Measurements from ENCODE around the gene C1QTNF9B. TPM values are rescaled to one million over a fixed set of nuclear protein-coding genes. Genes with fewer than 3 reads are reported as not detected.

Gene C1QTNF9B
- total and polyA plus RNA-seq, 2 of the 8 experiments (the other 6 are each of a cell fraction or from before 2014, with no cell fraction given) = 0.11 TPM; not detected in 1

DNA sequence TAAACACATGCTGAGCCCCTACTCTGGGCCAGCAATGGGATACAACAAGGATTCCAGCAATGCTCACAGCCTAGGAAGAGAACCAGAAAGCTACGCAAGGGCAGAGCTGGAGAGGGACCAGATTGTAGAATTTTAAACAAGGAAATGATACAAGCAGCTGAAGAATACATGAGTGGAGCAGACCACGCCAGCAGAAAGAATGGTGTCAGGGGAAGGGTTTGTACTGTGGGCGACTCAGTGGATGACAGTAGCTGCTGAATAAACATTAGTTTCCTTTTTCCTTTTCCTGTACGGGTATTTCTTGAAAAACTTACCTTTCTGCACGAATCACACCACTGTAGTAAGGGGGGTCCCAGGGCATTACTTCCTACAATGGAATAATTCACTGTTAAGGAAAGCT is 38.8 kb downstream of the C1QTNF9B start:
- no peak overlapping the region for H3K4me2 ChIP-seq (ENCODE audit: insufficient read depth in 1 of 2, low read depth in 2 of 2, low read length in 2 of 2)
- no peak overlapping the region for H3K4me3 ChIP-seq (ENCODE audit: extremely low read depth in 1 of 4, insufficient read depth in 2 of 4, low read depth in 3 of 4, low read length in 4 of 4)
- TF ChIP-seq ASH2L (IDR thresholded peaks at IDR 0.05; ENCODE audit: low read length) (no peak), SIN3A (conservative IDR thresholded peaks at IDR 0.05 in 1 of 2, IDR thresholded peaks at IDR 0.05 in 1 of 2; ENCODE audit: low read depth in 1 of 2, low read length in 2 of 2) (no peak), EZH2 (IDR thresholded peaks at IDR 0.05; ENCODE audit: low read depth, low read length, severe bottlenecking) (no peak), SUZ12 (IDR thresholded peaks at IDR 0.05; ENCODE audit: low read length) (no peak), CREB1 (IDR thresholded peaks at IDR 0.05) (no peak), HDAC6 (IDR thresholded peaks at IDR 0.05; ENCODE audit: low read depth, low read length) (no peak), RFX5 (IDR thresholded peaks at IDR 0.05; ENCODE audit: borderline replicate concordance, low read depth, low read length) (no peak), GTF2F1 (IDR thresholded peaks at IDR 0.05; ENCODE audit: borderline replicate concordance, low read depth, low read length) (no peak), KDM5A (IDR thresholded peaks at IDR 0.05; ENCODE audit: low read length) (no peak), PHF8 (conservative IDR thresholded peaks at IDR 0.05; ENCODE audit: low read depth, low read length) (no peak), ATF2 (IDR thresholded peaks at IDR 0.05; ENCODE audit: low read length) (no peak), MAFK (IDR thresholded peaks at IDR 0.05; ENCODE audit: low read depth, low read length) (no peak)

More for the DNA sequence above, 38.8 kb downstream of the C1QTNF9B start:
- H3K23me2 ChIP-seq (ENCODE audit: low read depth, low read length) = no peaks in the 10 kb centered on the region
- H4K91ac ChIP-seq (replicated peaks; ENCODE audit: insufficient read length, low read length) = no peak overlapping the region
- no peak overlapping the region for H4K8ac ChIP-seq (ENCODE audit: extremely low read depth, insufficient read depth, low read length)
- H3K18ac ChIP-seq (ENCODE audit: extremely low read depth, low read length) = no peak overlapping the region
- H2BK12ac ChIP-seq (ENCODE audit: low read depth, low read length) = no peak overlapping the region
- FAIRE-seq (no peak), DNase-seq (ENCODE audit: low read depth in 1 of 2, low spot score in 2 of 2) (no peak)
- no peak overlapping the region for H2AK5ac ChIP-seq (ENCODE audit: low read depth, low read length)
- H3K56ac ChIP-seq (replicated peaks; ENCODE audit: insufficient read length, low read depth, low read length) = no peak overlapping the region
- no peak overlapping the region for H3K27ac ChIP-seq (ENCODE audit: low read depth, low read length)
- no peak overlapping the region for H3K4ac ChIP-seq (replicated peaks; ENCODE audit: insufficient read length, low read depth, low read length)
- no peak overlapping the region for H3K23ac ChIP-seq (ENCODE audit: insufficient read length)
- ChIA-PET POLR2A (ENCODE audit: partially characterized antibody) (interaction anchor here (0.6 kb wide), 1 partner anchor 749 kb away, joined by 3 read pairs; no protein-coding TSS in a partner anchor), CTCF (ENCODE audit: partially characterized antibody) (interaction anchor here (1.1 kb wide), 1 partner anchor 200 kb away, joined by 3 read pairs; no protein-coding TSS in a partner anchor)
- H3K4me1 ChIP-seq (replicated peaks in 1 of 4; ENCODE audit: control insufficient read depth in 3 of 4, insufficient read depth in 4 of 4, low read length in 3 of 4) = peaks cover 0 to 2% (median 0%) of the 10 kb centered on the region in 4 experiments; a peak in 2 of 7 replicates
- H3K14ac ChIP-seq (ENCODE audit: insufficient read length) = no peak overlapping the region
- H2AFZ ChIP-seq (ENCODE audit: low read length) = no peak overlapping the region
- no peak overlapping the region for H4K5ac ChIP-seq (ENCODE audit: insufficient read length, low read depth, low read length)
- WGBS, 2 experiments (ENCODE audit: extremely low coverage in 1 of 2, insufficient coverage in 1 of 2, insufficient read length in 1 of 2, insufficient replicate concordance in 2 of 2, low coverage in 1 of 2, low lambda C conversion rate in 2 of 2, missing lambda C conversion rate in 1 of 2) = 88% methylated on average over 5 of the region's 5 CpGs; no CpG with 5 or more reads in 1 of the 2 experiments
- no peaks in the 10 kb centered on the region for H3K79me1 ChIP-seq (ENCODE audit: low read depth, low read length)
- H3K9ac ChIP-seq (replicated peaks in 1 of 4; ENCODE audit: extremely low read depth in 1 of 4, low read depth in 3 of 4, low read length in 3 of 4) = no peak overlapping the region
- no peak overlapping the region for H2BK5ac ChIP-seq (ENCODE audit: low read depth, low read length)
- H4K20me1 ChIP-seq (replicated peaks in 1 of 2; ENCODE audit: control insufficient read depth in 1 of 2, insufficient read depth in 2 of 2, low read length in 2 of 2) = no peaks in the 10 kb centered on the region
- H2BK120ac ChIP-seq (replicated peaks; ENCODE audit: low read depth, low read length) = no peak overlapping the region
- H2BK20ac ChIP-seq (ENCODE audit: low read length) = no peak overlapping the region
- H3K9me3 ChIP-seq (ENCODE audit: insufficient read depth in 2 of 2, low read depth in 1 of 2, low read length in 1 of 2) = no peaks in the 10 kb centered on the region
- no peak overlapping the region for H2BK15ac ChIP-seq (ENCODE audit: low read length)
- H3K79me2 ChIP-seq (ENCODE audit: control insufficient read depth in 1 of 2, insufficient read depth in 2 of 2, low read length in 2 of 2) = no peaks in the 10 kb centered on the region
- H3K27me3 ChIP-seq (replicated peaks in 1 of 4; ENCODE audit: control insufficient read depth in 3 of 4, extremely low read depth in 1 of 4, insufficient read depth in 3 of 4, low read length in 3 of 4) = no peaks in the 10 kb centered on the region
- H3K36me3 ChIP-seq (ENCODE audit: control insufficient read depth in 2 of 4, insufficient read depth in 4 of 4, low read length in 3 of 4) = no peaks in the 10 kb centered on the region; a peak in 1 of 8 replicates
